Panc1 (cell line): ENCODE results near the gene INPP5K. TPM values are rescaled to one million over a fixed set of nuclear protein-coding genes. Genes with fewer than 3 reads are reported as not detected.

Source experiments
- ATAC-seq: fragments of 200-7000 bp; cut with Tn5 transposase; 2 replicates; pipeline ENCODE4 v1.9.1; 2020; ENCODE audit warnings: mild to moderate bottlenecking, moderate library complexity
- BruUV-seq: library from RNA; stranded (reverse); fragments of 400-500 nt; replicated peaks from 2 replicates; lab custom pipeline; 2021; lab: Mats Ljungman, UMichigan
- CTCF ChIA-PET: fragments of 300-600 bp; sonication (Branson Sonifier 250); formaldehyde crosslinking; loops from one replicate; lab custom pipeline; 2022; ENCODE audit warnings: antibody characterized with exemption; lab: Charles Lee
- POLR2A ChIA-PET: fragments of 300-600 bp; sonication (Branson Sonifier 250); formaldehyde crosslinking; loops from one replicate; lab custom pipeline; 2022; ENCODE audit warnings: antibody characterized with exemption; lab: Charles Lee
- DNase-seq: peaks from one replicate; pipeline ENCODE4 v3.0.0-alpha.2; 2010; ENCODE audit warnings: low read depth, low spot score
- H3K27ac ChIP-seq: 2 replicates; pipeline ENCODE4 v1.5.1; 2011; ENCODE audit warnings: mild to moderate bottlenecking, low read length, inconsistent platforms
- H3K27me3 ChIP-seq: fragments of 200-500 bp; sonication (Bioruptor generic); 2 replicates; pipeline ENCODE4 v1.6.0; 2014; ENCODE audit warnings: low read length, inconsistent platforms; ENCODE audit not compliant: control insufficient read depth, insufficient read depth
- H3K36me3 ChIP-seq: fragments of 200-500 bp; sonication (Bioruptor generic); 2 replicates; pipeline ENCODE4 v1.5.1; 2014; ENCODE audit warnings: inconsistent platforms, mild to moderate bottlenecking, low read length, moderate library complexity; ENCODE audit not compliant: control insufficient read depth, insufficient read depth
- H3K4me1 ChIP-seq: 2 replicates; pipeline ENCODE4 v1.5.1; 2011; ENCODE audit warnings: inconsistent platforms, mild to moderate bottlenecking, low read length, moderate library complexity; ENCODE audit not compliant: control insufficient read depth, insufficient read depth
- H3K4me3 ChIP-seq, 2 experiments: 2 replicates each; pipeline ENCODE4 v1.5.1; 2011 to 2012; ENCODE audit warnings: low read depth in 2 of 2, low read length in 2 of 2, mild to moderate bottlenecking in 2 of 2, inconsistent platforms in 1 of 2, moderate library complexity in 1 of 2
- H3K9me3 ChIP-seq: fragments of 200-500 bp; sonication (Bioruptor generic); 2 replicates; pipeline ENCODE4 v1.5.1; 2014; ENCODE audit warnings: low read depth, mild to moderate bottlenecking, inconsistent platforms, low read length, moderate library complexity; ENCODE audit not compliant: control insufficient read depth, insufficient read depth
- CTCF ChIP-seq: fragments of 450-650 bp; IDR thresholded peaks from 2 replicates; pipeline ENCODE4 v1.5.1; 2017; ENCODE audit warnings: mild to moderate bottlenecking
- POLR2AphosphoS5 ChIP-seq: IDR thresholded peaks from 2 replicates; pipeline ENCODE4 v1.6.1; 2012; ENCODE audit warnings: mild to moderate bottlenecking, low read depth, low read length, moderate library complexity
- REST ChIP-seq, 2 experiments: IDR thresholded peaks; 2 replicates each; pipeline ENCODE4 v1.6.1; 2011 to 2012; ENCODE audit warnings: low read depth in 2 of 2, control low read depth in 1 of 2, low read length in 1 of 2, mild to moderate bottlenecking in 1 of 2, moderate library complexity in 1 of 2; ENCODE audit not compliant: insufficient read depth in 1 of 2
- SIN3A ChIP-seq: IDR thresholded peaks from 2 replicates; pipeline ENCODE4 v1.6.1; 2012; ENCODE audit warnings: low read depth, mild to moderate bottlenecking, low read length, moderate library complexity, borderline replicate concordance; ENCODE audit not compliant: insufficient read depth
- TCF7L2 ChIP-seq: IDR thresholded peaks from 2 replicates; pipeline ENCODE4 v1.6.1; 2011; ENCODE audit warnings: mild to moderate bottlenecking, low read depth, low read length, inconsistent platforms
- in situ Hi-C: cut with HindIII; loops from 2 replicates; pipeline ENCODE4 v1.10.0; 2016; ENCODE audit warnings: low sequenced_read_pairs, low pct_unique_long_range_greater_than_20kb
- intact Hi-C: fragments of 100-400 bp; cut with micrococcal nuclease; formaldehyde crosslinking; loops from one replicate; pipeline ENCODE4 v1.10.0; 2022; ENCODE audit not compliant: unreplicated experiment
- total RNA-seq: library from RNA; stranded (reverse); gene quantifications from one replicate; pipeline ENCODE4 v1.2.1, GENCODE V29; 2021; ENCODE audit not compliant: unreplicated experiment

The INPP5K gene
- total RNA-seq, 1 experiment from 2014 or later = 21.3 TPM

GRCh38 chr17:1533661-1534325 is 17.4 kb upstream of the INPP5K start:
- no TSS peak for BruUV-seq
- in situ Hi-C loops = no loop called here
- Histone ChIP-seq H3K27ac (no peak overlapping the region), H3K4me3 (no peak overlapping the region), H3K9me3 (no peaks in the 10 kb centered on the region), H3K4me1 (no peaks in the 10 kb centered on the region), H3K27me3 (no peaks in the 10 kb centered on the region), H3K36me3 (peaks cover 3% of the 10 kb centered on the region)
- DNase-seq (no peak), ATAC-seq (no peak)
- POLR2A ChIA-PET = interaction anchor here (0.6 kb wide), 1 partner anchor 103 kb away, joined by 4 read pairs; no protein-coding TSS in a partner anchor
- intact Hi-C loops = no loop called here
- TF ChIP-seq REST (IDR thresholded peaks at IDR 0.05; ENCODE audit: insufficient read depth in 1 of 2, low read depth in 2 of 2, low read length in 1 of 2) (no peak), POLR2AphosphoS5 (no peak), SIN3A (no peak), CTCF (no peak), TCF7L2 (no peak)
- CTCF ChIA-PET = interaction anchor here (0.5 kb wide), 1 partner anchor 35 kb away, joined by 3 read pairs; no protein-coding TSS in a partner anchor

- CTCF ChIA-PET = interaction anchor here (0.5 to 0.6 kb wide), 2 partner anchors 36 to 85 kb away, joined by 3 to 17 read pairs; no protein-coding TSS in a partner anchor
- TF ChIP-seq SIN3A = no peak
- TF ChIP-seq TCF7L2 = no peak
- H3K9me3 ChIP-seq = no peaks in the 10 kb centered on the region
- no peaks in the 10 kb centered on the region for H3K27me3 ChIP-seq
- no peak overlapping the region for H3K27ac ChIP-seq
- in situ Hi-C loops (no loop called here), intact Hi-C loops (no loop called here)
- no TSS peak for BruUV-seq
- ATAC-seq (peak; percentile 65; the same call in 1 of the 2 replicates), DNase-seq (no peak)
- POLR2A ChIA-PET = interaction anchor here (0.6 kb wide), 1 partner anchor 104 kb away, joined by 4 read pairs; no protein-coding TSS in a partner anchor
- peaks cover 3% of the 10 kb centered on the region for H3K36me3 ChIP-seq
- no peak overlapping the region for H3K4me3 ChIP-seq
- H3K4me1 ChIP-seq = no peaks in the 10 kb centered on the region
Observed at GRCh38 chr17:1532836-1533602, 16.6 kb upstream of the INPP5K start.
